ENCODE results near the gene KMT5B.

- no peak for TF ChIP-seq CTCF (IDR thresholded peaks at IDR 0.05; ENCODE audit: low read length)
- no peak for TF ChIP-seq EZH2 (optimal IDR thresholded peaks at IDR 0.05; ENCODE audit: low read depth, low read length)
- TF ChIP-seq EZH2phosphoT487 (IDR thresholded peaks at IDR 0.05; ENCODE audit: low read length): no peak
Observed at GRCh38 chr11:68165601-68166000, 47.5 kb downstream of the KMT5B start.

Data from MM.1S (cell line).